Fibroblast of gingiva (primary cell): ENCODE data around the gene SLCO2A1.

Experiments
- DNase-seq: peaks from one replicate; pipeline ENCODE4 v3.0.0-alpha.2; 2011; ENCODE audit warnings: low read depth

SLCO2A1 gene

DNA sequence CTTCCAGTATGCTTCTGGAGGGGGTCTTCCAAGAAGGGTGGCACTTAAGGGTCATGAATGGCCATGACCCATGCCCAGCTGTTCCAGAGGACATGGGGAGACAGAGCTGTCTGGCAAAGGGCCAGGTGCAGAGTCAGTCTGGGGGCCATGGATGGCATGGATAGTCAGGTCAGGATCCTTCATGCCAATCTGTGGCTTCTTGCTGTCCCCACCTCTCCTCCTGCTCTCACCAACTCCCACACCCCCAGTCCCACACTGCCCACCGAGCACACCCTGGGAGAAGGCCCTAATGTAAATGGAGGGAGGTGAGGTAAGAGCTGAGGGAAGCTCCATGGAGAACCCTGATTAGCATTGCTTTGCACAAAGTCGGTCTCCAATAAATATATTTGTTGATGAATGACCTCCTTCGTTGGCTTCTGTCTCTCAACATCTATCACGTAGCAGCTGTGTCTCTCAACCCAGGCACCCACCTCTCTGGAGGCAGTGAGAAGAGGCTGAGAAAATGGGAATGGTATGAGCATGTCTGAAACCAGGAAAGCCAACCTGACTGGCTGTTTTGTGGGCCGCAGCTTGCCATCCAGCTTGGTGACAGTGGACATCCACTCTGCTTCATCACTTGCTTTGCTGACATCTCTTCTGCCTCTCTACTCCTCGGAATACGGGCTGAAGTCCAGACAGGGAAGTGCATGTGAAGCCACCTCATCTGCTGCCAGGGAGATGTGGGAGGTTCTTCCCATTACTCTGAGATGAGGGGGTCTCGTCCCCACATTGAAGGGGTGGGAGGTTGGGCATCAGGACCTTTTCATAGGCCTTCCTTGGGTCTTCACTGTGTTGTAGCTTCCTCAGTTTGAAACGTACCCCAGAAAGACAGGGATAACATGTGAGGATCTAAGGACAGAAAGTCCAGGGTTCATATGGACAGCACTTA lies 96.4 kb downstream of the SLCO2A1 start:
- DNase-seq: no peak

DNA sequence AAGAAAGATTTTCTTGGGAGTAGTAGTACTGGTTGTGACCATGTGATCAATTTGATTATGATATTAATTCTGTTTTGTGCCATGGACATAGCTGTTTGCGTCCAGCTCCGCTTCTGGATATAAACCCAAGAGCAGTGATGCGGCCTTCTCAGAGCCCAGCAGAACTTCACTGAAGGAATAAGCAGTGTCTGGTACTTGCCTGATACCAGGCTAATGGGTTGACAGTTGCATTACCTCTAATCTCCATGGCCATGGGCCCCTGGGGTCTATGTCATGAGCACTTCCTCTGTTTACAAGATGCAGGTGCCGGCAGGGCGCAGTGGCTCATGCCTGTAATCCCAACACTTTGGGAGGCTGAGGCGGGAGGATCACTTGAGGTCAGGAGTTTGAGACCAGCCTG lies 97.7 kb downstream of the SLCO2A1 start:
- DNase-seq: no peak

DNA sequence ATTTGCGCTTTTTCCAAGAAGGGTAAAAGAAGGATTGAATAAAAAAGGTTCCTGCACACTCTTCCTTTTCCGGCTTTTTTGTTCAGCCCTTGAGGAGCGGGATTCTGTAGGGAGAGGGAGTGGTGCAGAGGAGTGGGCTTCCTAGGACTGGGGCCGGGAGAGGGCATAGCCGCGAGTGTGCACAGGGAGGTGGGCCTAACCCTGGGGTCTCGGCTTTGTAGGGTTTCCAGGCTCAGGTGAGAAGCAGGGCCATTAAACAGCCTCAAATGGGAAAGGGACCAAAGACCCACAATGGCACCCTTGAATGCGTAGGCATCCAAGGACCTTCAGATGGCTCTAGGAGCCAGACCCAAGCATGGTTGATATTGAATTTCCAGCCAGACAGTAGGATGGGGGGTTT lies 98.6 kb downstream of the SLCO2A1 start:
- no peak for DNase-seq

DNA sequence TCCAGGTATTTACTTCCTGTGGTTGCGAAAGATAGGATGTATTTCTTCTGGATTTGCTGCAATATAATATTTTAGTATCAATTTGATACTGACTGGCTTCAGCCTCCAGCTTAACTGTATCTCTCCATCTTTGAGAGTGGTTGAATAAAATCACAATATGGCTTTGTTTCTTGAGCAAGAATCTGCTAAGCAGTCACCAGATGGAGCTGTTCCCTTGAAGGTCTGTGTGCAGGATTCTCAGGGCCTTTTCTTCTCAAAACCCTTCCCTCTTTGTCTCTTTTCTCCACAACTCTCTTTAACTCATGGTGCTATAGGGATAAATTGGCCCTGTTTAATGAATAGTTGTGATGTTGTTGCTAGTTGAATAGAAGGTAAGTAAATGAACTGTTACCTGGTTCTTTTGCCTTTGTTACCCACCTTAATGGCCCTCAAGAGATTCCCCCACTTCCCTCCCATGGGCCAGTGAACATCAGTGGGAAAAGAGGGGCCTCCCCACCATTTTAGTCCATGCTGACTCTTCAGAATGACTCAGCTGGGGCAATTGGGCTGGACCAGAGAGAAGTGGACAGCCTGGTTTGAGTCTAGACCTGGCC lies 99.3 kb downstream of the SLCO2A1 start:
- peak; percentile 70 for DNase-seq

DNA sequence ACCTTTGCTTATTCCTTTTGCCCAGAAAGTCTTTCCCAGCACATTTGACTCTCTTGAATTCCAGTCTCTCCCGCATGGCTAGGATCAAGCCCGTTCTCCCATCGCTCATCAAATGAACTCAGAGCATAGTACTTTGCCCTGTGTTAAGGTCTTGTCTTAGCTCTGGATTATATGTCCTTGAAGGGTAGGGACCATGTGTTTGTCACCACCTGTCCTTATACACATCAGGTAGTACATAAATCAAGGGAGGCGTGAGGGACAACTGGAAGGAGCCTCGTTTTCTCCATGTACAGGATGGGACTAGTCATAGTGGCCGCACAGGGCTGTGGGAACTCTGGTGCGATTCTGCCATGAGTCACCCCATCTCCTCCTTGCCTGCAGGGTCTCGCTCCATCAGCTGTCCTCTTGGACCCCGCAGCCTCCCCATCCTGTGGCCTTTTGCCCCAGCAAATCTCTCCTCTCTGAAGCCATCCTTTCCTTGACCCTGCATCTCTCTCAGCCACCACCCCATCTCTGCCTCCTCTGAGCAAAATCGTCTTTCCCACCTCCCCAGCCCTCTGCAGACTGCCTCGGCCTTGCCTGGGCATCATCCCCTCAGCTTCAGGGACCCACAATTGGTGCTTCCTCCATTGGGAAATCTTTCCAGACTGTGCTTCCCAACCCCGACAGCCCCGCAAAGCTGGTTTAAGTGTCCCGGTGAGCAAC lies 100.7 kb downstream of the SLCO2A1 start:
- no peak for DNase-seq

DNA sequence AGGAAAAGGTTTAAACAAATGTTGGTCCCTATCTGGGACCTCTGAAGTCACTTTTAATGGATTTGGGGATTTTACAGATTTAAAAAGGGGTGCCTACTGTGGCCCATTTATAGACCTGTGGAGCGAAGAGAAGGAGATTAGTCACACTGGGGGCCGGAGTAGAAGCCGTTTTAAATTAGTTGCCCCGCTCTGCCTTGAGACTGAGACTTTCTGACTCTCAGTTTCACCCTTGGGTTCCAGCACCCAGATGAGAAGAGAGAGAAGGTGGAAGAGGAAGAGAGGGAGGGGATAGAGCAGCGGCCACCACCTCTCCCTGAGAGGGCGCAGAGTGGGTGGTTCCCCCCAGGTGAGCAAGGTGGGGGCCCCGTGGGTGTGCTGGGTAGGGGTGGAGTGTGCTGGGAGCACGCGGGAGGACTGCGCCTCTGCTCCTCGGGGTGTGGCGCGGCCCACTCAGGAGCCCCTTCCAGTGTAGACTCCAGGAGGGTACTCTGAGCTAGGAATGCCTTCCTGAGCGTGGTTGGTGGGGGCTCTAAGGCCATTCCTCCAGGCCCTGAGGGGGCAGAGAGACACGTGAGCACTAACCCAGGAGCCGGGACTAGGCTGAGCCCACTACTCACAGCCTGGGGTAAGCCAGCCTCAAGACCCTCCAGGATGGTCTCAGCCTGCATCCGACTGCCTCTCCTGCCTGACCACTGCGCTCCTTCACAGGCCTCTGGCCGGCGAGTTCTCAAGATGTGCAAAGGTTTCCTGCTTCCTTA lies 101.4 kb downstream of the SLCO2A1 start:
- DNase-seq: no peak

DNA sequence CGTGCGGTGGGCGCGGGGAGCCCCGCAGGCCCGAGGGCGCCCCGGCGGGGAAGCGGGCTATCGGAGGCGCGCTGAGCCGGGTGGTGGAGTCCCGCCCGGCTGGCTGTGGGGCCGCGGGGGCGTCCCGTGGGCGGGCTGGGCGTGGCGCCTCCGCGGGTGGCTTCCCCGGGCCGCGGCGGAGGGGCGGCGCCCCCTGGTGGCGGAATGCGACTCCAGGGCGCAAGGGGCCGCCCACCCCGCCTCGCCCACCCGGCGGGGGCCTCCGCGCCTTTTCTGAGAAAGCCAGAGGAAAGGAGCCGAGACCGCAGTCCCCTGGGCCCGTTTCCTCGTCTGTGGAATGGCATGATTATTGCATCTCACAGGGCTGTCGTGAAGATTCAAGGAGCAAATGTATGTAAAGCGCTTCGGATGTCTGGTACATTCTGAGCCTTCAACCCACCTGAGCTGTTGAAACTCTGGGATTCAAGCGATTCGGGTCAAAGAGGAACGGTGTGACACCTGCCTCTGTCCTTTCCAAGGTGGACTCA lies 102.1 kb downstream of the SLCO2A1 start:
- peak; percentile 17 for DNase-seq

DNA sequence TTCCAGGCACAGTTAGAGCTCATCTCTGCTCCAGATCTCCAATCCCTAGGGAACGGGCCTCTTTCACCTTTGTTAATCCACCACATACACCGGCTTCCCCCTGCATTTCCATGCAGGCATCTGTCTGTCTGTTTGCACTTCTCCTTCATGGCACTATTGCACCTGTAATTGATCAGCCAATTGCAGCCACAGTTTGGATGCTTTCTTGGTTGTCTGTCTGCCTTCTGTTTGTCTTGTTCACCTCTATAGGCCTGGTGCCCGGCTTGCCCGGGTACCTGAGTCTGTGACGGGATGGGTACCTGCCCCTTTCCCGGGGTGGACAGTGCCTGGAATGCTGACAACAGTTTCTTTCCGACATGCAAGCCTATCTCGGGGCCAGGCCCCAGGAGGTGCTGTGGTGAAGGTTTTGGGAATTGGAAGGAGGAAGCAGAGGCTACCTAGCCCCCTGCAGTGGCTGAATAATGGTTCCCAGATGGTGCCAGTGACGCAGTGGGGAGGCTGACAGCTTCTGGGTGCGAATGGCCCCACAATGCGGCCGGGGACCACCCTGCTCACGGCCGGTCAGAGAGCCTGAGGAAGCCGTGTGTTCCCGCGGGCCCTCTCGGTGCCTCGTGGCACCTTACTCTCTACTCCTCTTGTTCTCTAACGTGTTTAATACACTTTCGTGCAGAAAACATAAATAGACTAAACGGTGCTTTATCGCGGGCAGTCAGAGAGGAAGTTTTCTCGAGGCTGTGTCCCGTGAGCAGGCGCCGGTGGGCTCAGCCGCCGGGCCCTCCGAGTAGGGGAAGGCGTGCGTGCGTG lies 102.8 kb downstream of the SLCO2A1 start:
- no peak for DNase-seq

DNA sequence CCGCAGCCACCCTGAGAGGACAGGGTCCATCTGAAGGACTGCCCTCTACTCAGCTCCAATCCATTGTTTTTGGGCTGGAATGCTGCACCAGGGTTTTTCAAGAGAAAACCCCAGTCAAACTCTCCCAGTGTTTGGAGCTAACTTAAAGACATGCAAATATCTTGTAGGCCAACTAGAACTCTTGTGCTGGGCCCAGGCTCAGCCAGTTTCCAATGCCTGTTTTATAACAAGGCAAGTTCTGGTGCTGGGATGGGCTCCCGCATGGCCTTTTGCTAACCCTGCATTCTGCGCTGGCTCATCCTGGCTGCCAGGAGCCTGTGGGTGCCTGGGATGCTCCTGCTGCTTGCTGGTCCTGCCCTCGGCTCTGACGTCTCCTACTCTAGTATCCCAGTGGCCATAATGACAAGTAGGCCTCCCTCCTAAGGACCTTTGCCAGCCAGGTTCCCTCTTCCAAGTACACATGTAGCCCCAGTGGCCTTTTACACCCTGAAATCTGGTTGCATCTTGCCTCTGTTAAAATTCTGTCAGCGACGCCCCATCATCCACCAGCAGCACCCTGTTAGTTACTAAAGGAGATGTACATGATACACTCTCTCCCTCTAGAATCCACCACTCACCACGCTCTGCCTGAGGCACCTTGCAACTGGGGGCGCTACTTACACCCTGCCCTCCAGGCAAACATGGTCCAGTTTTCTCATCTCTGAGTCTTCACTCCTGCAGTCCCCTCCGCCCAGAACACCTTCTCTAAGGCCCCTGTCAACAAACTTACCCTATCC lies 103.6 kb downstream of the SLCO2A1 start:
- DNase-seq: no peak

DNA sequence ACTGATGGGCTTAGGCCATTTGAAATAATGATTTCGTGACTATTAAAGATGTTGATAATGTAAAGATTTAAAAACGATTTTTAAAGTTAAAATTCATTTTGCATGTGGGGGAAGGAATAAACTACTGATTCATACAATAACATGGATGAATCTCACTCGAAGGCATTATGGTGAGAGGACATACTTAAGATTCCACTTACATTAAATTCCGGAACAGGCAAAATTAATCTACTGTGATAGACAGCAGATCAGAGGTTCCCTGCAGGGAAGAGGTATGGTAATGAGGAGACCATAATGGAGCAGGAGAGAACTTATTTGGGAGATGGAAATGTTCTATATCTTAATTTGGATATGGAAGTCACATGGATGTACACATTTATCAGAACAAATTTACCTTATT lies 105.7 kb downstream of the SLCO2A1 start:
- no peak for DNase-seq

DNA sequence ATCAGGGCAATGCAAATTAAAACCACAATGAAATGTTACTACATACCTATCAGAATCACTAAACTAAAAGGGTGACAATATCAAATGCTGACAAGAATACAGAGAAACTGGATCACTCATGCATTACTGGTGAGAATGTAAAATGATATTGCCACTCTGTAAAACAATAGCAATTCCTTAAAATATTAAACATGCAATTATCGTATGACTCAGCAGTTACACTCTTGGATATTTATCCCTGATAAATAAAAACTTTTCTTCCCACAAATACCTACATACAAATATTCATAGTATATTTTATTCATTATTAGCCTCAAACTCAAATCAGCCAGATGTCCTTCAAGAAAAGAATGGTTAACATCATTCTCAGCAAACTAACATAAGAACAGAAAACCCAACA lies 108.1 kb downstream of the SLCO2A1 start:
- DNase-seq: no peak

DNA sequence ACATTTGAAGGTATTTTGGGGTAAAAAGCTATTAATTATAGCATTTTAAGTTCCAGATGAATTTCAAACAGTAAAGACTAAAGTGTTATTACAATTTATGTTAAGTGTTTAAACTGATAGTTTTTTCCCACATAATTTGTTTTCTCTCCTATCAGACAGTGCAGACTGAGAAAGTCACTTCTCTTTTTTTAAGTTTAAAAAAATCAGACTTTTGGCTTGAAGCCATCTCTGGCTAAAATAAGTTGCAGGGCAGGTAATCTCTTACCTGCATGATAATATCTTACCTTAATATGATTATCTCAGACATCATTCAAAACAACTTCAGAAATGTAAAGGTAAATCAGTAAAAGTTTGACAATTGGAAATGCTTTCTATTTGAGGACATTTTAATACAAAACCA lies 112.6 kb downstream of the SLCO2A1 start:
- no peak for DNase-seq

DNA sequence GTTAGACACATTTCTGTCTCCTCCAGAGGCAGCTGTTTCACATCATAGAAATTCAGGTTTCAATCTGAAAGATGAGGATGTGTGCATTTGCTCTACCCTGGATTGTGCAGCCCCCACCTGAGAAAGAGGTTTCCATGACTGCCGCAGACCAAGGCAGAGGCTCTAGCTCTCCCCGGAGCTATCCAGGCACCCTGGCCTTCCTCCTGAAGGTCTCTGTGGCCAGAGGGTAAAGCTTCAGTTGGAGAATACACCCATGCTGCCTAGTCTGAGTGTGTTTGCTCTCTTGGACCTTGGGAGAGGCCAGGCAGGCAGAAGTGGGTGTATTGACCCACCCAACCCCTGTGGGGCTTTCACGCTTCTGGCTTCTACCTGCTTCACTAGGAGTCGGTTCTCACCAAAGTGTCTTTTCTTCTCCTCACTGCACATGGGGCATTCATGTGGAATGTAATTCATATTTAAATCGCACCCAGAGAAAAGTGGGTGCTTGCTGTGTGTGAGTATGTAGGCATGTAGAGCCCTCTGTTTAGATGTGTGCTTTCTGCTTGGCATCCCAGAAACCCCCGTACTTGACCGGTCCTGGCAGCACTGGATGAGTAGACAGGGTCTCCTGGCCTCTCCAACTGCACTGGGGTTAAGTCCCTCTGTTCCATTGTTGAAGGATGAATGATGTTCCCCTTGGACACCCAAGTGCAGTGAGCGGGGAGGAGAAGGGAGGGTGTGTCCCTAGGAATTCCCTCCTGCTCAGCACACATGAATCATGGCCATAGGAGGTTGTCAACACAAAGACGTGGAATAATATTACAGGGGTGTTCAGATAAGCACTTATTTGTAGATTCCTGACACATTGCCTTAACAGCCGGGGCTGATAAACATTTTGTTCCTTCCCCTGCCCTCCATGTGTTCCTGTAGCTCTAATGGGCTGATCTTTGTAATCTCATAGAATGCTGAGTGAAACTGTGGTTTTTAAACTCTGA lies 113.8 kb downstream of the SLCO2A1 start:
- DNase-seq: no peak

DNA sequence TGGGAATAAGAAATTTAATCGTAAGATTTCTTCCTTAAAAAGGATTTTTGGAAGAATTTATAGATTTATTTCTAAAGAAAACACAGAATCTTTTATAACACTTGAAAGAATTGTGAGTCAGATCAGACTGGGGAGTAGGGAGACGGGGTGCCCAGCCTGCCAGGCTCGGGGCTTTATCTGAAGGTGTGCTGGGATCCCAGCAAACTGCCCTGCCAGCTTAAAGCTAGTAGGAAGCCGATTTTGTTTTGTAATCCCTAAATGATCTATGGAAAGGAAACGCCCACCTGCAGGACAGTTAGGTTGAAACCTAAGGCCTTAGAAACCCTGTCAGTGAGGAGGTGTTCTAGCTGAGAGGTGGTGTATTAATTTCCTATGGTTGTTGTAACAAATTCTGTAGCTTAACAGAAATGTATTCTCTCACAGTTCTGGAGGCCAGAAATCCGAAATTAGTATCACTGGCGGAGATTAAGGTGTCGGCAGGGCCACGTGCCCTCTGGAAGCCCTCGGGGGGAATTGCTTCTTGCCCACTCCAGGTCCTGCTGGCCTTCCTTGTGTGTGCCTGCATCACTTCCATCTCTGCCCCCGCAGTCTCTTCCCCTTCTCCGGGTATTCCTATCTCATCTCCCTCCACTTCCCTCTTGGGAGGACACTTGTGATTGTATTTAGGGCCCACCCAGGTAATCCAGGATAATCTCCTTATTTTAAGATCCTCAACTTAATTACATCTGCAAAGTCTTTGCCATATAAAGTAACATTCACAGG lies 114.7 kb downstream of the SLCO2A1 start:
- no peak for DNase-seq

DNA sequence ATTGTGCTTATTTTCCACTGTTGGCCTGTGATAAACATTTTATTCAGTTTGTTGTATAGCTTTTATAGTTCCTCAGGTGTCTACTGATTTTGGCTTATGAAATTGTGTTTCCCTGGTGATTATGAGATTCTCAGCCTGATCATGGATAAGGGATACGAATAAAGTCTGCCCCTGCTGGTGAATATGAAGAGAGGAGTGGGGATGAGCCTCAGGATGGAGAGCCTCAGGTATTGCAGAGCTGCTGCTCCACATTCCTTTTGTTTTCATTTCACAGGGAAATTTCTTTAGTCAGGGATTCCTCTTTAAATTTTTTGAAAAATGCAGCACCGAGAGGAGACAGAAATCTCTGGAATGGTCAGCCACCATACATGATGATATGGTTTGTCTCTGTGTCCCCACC lies 119.3 kb downstream of the SLCO2A1 start:
- no peak for DNase-seq

DNA sequence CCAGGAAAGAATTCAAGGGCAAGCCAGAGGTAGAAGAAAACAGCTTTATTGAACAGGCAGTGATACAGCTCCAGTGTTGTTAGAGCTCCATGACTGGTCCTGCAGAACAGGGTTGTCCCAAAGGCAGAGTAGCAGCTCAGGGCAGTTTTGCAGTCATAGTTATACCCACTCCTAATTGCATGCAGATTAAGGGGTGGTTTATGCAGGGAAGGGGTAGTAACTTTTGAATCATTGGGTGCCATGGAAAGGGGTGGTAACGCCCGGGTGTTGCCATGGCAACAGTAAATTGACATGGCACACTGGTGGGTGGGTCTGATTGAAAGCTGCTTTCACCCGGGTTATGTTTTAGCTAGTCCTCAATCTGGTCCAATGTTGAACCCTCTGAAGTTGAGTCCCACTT lies 124.3 kb downstream of the SLCO2A1 start:
- no peak for DNase-seq

DNA sequence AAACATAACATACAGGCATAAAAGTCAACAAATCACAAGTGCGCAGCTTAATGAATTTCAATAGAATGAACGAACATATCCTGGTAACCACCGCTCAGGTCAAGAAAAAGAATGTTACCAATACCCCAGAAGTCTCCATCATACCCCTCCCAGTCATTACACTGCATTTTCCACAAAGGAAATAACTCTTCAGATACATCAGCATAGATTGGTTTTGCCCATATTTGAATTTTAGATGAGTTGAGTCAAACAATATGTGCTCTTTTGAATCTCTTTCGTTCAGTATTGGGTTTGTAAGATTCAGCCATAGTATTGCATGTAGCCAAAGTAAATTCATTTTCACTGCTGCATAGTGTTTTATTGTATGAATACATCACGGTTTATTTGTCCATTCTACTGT lies 127.9 kb downstream of the SLCO2A1 start:
- no peak for DNase-seq

DNA sequence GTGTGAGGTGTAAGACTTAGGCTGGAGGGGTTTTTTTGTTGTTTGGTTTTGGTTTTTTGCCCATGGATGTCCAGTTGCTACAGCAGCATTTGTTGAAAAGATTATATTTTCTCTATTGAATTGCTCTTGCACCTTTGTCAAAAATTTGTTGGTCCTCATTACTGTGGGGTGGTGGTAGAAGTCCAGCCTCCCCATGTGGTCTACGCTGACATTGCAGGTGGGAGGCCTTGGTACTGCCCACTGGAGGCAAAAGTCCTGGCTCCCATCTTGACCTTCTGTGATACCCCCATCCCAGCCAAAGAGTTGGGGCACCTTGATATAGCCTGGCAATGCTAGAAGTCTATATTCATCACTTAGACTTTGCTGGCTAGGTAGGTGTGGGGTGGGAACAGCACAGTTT lies 128.6 kb downstream of the SLCO2A1 start:
- no peak for DNase-seq
